OCI-LY3 (cell line): ENCODE measurements around the gene UBALD2.

ENCODE experiments used
- CTCF ChIP-seq: fragments of 200-600, 300-600 bp; sonication (generic); IDR thresholded peaks from 2 replicates; pipeline ENCODE4 v1.5.1; 2014; ENCODE audit warnings: antibody characterized with exemption, low read length, low read depth
- EZH2phosphoT487 ChIP-seq: fragments of 200-600 bp; shearing (Covaris generic); IDR thresholded peaks from 2 replicates; pipeline ENCODE4 v1.6.1; 2018; ENCODE audit warnings: antibody characterized with exemption, mixed run types, low read depth

DNA sequence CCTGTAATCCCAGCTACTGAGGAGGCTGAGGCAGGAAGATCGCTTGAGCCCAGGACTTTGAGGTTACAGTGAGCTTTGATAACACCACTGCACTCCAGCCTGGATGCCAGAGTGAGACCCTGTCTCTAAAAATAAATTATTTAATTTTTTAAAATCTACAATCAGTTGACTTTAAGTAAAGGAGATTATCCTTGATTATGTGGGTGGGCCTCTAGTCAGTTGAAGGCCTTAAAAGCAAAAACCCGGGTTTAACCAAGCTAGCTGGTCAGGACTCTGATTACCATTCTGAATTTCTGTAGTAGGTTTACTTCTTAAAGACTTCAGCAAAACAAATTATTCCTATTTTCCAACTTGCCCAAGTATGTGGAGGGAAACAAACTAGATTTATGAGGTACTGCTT, 29.3 kb upstream of the UBALD2 start:
- TF ChIP-seq CTCF (no peak), EZH2phosphoT487 (no peak)
